ENCODE data around the gene MYO5C.

DNA sequence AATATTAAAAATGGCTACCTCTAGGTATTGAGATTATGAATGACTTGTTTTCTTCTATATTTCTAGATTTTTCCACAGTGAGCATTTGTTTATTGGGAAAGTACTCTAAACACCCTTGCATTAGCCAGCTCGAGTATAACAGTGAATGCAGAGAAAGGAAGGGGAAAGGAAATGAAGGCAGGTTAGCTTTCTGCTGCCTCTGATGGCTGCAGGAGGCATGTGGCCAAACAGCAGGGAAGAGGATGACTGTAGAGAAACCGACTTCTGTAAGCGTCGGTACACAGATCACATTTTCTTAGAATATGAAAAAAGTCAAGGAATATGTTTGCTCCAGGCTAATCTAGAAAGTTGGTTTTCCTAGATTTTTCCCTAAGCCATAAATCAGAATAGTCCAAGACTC is 124.2 kb downstream of the MYO5C start:
- no peak for TF ChIP-seq POLR2A (IDR thresholded peaks at IDR 0.05)
- TF ChIP-seq, protein P1, sequence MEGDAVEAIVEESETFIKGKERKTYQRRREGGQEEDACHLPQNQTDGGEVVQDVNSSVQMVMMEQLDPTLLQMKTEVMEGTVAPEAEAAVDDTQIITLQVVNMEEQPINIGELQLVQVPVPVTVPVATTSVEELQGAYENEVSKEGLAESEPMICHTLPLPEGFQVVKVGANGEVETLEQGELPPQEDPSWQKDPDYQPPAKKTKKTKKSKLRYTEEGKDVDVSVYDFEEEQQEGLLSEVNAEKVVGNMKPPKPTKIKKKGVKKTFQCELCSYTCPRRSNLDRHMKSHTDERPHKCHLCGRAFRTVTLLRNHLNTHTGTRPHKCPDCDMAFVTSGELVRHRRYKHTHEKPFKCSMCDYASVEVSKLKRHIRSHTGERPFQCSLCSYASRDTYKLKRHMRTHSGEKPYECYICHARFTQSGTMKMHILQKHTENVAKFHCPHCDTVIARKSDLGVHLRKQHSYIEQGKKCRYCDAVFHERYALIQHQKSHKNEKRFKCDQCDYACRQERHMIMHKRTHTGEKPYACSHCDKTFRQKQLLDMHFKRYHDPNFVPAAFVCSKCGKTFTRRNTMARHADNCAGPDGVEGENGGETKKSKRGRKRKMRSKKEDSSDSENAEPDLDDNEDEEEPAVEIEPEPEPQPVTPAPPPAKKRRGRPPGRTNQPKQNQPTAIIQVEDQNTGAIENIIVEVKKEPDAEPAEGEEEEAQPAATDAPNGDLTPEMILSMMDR (IDR thresholded peaks at IDR 0.05), result no peak

Measured in adrenal gland (tissue), 5 donors.